SK-N-DZ (cell line): Measurements from ENCODE around the gene SEH1L.
A peak's percentile ranks its signal among the peaks of the same experiment; 100 is the strongest.
"Not testable (repeated sequence)": the region's sequence is repeated elsewhere in the genome, so short reads cannot be mapped to it uniquely, and the experiment has no call there.

Experiments
- DNase-seq: peaks from one replicate; pipeline ENCODE4 v3.0.0-alpha.2; 2015; ENCODE audit warnings: low spot score

Gene SEH1L

GRCh38 chr18:12943215-12943614 lies 4.6 kb upstream of the SEH1L start:
- DNase-seq = no peak

DNA sequence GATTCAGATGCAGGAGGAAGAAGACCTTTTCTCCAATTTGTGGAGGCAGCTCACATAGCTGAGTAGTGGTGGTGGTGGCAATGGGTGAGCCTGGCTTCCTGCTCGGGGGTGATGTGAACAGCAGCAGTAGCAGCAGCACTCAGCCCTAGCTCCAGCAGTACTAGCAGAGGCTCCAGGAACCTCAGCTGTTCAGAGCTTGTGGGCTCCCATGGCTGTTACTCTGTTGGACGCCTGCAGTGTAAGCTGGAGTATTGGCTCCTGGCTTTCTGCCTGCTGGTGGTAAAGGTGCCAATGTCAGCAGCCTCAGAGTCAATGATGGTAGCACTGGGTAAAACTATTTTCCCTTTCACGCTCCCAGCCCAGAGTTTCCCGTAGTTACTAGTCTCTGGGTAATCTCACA lies 3.1 kb upstream of the SEH1L start:
- no peak for DNase-seq

- peak; percentile 70 for DNase-seq
Observed at GRCh38 chr18:12946549-12947284, 1.1 kb upstream of the SEH1L start.

DNA sequence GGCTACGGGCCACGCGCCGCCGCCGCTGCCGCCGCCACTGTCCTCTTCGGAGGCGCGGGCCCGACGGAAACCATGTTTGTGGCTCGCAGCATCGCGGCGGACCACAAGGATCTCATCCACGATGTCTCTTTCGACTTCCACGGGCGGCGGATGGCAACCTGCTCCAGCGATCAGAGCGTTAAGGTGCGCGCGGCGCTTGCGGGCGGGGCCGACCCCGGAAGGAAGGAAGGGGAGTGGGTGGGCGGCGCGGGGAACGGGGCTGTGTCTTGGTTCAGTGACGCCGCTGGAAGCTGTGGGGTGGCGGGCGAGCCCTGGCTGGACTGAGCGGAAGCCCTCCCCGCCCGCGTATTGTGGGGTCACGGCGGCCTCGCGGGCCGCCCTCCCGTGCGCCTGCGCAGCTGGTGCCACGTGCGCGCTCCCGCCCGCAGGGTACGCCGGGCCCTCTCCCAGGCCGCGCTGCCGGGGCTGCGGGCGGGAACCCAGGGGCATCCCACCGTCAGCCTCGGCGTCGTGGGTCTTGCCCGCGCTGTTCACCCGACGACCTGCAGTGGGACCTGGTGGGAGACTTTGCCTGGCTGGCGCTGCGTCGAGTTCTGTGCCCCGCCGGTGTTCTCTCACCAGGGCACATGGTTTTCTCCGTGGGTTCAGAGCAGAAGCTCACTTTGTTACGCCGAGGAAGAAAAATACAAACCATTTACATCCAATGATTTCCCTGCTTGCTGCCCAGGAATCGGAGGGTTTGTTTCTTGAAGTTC lies 416 bp downstream of the SEH1L start:
- peak; percentile 94 for DNase-seq

- DNase-seq = no peak
Observed at GRCh38 chr18:12958478-12958877, 10.7 kb downstream of the SEH1L start.

GRCh38 chr18:12960395-12960794 lies 12.6 kb downstream of the SEH1L start:
- DNase-seq = no peak

GRCh38 chr18:12960853-12961397 lies 13.1 kb downstream of the SEH1L start:
- DNase-seq = no peak

- DNase-seq = no peak
Observed at GRCh38 chr18:12963069-12963468, 15.3 kb downstream of the SEH1L start.

DNA sequence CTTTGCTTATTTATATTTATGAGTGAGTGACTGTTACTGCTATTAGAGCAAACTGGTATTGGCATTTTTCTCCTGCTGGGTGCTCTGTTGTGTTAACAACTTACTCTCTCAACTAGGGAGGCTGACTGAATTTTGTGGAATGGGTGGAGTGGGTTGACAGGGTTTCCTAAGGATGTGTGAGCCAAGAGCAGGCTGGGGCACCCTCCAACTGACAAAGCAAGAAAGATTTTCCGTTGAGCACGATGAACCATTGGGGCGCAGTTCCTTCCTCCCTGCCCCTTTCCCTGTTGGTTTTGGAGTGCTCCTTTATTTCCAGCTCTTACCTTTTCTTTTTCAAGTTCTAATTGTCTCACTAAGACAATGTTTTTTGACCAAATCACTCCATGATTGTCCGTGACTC lies 20.3 kb downstream of the SEH1L start:
- no peak for DNase-seq

DNA sequence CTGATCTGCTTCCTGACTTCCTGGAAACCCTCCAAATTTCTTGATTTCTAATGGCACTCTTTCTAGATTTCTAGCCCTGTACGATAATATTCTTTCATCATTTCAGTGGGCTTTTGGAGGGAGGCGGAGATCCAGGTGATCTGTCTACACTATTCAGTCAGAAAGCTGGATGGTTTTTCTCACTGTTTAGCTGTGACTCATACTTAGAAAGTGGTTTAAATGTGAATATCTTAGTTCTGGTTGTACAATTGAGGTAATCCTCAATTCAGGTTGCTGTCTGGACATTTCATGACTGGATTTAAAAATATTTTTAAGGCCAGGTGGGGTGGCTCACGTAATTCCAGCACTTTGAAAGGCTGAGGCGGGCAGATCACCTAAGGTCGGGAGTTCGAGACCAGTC lies 20.8 kb downstream of the SEH1L start:
- DNase-seq = no peak

- DNase-seq = no peak
Observed at GRCh38 chr18:12973562-12974213, 25.9 kb downstream of the SEH1L start.

- DNase-seq = no peak
Observed at GRCh38 chr18:12975488-12975887, 27.7 kb downstream of the SEH1L start.

DNA sequence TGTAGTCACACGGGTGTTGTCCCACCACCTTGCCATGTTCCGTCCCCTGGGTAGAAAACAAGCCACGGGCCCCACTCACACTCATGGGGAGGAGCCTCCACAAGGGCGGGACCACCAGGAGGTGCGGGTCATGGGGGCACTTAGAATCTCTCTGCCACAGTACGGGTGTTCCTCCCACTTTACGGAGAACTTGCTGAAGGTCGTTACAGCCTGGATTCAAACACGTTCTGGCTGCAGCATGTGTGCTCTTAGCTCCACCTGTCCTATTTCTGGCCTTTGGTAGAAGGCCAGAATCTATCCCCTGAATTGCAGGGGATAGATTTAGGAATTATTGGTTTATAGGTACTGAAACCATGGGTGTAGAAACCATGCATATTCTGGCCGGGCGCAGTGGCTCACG lies 28.5 kb downstream of the SEH1L start:
- no peak for DNase-seq

DNA sequence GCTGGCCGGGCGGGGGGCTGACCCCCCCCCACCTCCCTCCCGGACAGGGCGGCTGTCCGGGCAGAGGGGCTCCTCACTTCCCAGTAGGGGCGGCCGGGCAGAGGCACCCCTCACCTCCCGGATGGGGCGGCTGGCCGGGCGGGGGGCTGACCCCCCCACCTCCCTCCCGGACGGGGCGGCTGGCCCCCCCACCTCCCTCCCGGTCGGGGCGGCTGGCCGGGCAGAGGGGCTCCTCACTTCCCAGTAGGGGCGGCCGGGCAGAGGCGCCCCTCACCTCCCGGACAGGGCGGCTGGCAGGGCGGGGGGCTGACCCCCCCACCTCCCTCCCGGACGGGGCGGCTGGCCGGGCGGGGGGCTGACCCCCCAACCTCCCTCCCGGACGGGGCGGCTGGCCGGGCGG lies 32.3 kb downstream of the SEH1L start:
- not testable (repeated sequence) for DNase-seq

- DNase-seq = no peak
Observed at GRCh38 chr18:12989397-12990122, 41.7 kb downstream of the SEH1L start.

GRCh38 chr18:12990123-12990475 lies 42.3 kb downstream of the SEH1L start:
- DNase-seq = no peak

DNA sequence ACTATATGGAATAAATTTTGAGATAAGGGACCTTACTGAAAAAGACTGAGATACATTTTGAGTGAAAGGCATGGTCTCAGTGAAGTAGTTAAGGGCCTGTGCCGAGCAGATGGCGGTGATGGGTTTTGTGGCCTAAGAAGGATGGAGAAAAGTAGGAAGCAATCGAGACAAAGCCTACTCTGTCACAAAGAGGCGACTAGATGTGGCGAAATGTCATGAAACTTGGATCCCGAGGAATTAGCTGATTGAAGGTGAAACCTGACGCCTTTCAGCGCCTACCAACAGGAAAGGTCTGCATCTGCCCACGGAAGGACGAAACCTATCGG lies 42.8 kb downstream of the SEH1L start:
- no peak for DNase-seq

- peak; percentile 99 for DNase-seq
Observed at GRCh38 chr18:12990967-12991820, 43.4 kb downstream of the SEH1L start, which contains the start of gene CEP192. CEP192 (plus strand) TSS chr18:12991362; CDS start chr18:12999425, 8,063 bp downstream.

- DNase-seq = no peak
Observed at GRCh38 chr18:12991821-12992179, 44.0 kb downstream of the SEH1L start.

DNA sequence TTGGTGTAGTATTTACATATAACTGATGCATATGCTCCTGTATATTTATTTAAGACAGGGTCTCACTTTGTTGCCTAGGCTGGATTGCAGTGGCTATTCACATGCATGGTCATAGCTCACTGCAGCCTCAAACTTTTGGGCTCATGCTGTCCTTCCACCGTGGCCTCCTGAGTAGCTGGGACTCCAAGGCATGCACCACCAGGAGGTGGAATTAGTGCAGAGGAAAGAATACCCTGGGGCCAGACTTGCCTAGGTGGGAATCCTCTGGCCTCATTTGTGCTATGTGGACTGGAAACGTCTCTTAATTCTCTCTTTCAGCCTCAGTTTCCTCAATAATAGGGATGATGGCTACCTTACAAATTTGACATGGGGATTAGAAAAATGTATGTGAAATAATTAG lies 45.6 kb downstream of the SEH1L start:
- DNase-seq = no peak

DNA sequence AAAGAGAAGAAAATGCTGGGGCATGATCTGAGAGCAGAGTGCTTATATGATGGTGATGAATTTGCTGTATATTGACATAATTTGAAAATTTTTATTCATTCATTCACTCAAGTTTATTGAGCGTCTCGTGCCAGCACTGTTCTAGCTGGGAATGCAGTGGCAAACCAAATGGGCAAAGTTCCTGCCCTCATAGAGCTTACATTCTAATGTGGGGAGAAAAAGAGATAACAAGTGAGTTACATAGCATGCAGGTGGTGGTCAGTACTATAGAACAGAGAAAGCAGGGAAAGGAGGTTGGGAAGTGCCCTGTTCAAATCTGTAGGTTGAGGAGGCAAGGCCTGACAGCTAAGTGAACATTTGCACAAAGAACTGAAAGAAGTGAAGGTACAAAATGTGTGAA lies 47.6 kb downstream of the SEH1L start:
- no peak for DNase-seq
